ENCODE data around the gene DPY19L3.

The DPY19L3 gene

GRCh38 chr19:32362318-32362691, 43.3 kb upstream of the DPY19L3 start:
- ChIA-PET CTCF (interaction anchor here (0.7 kb wide), 1 partner anchor 8 kb away, joined by 3 read pairs; no protein-coding TSS in a partner anchor), POLR2A (no interaction called here)
- no peak overlapping the region for H3K4me3 ChIP-seq (ENCODE audit: low read depth, low read length)
- no peak for DNase-seq (ENCODE audit: low read depth, low spot score)
- TF ChIP-seq CTCF (IDR thresholded peaks at IDR 0.05; ENCODE audit: insufficient read depth, low read length, missing control alignments): no peak

DNA sequence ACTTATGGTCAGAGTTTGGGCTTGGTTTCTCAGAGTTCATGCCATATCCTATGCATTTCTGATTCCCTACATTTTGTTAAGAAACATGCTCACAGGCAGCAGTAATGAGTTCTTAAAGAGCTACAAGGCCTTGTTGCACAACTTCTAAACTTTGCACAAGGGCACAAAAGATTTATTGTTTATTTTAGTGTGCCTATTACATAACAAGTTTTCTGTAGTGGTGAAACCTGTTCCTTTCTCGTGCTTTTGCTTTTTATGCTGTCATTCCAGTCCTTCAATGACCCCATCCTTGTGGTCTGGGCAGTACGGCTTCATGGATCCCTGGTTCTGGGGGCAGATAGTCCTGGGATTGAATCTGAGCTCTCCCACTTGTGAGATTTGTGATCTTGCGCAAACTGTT, 42.4 kb upstream of the DPY19L3 start:
- POLR2A ChIA-PET: no interaction called here
- TF ChIP-seq CTCF (IDR thresholded peaks at IDR 0.05; ENCODE audit: insufficient read depth, low read length, missing control alignments): no peak

DNA sequence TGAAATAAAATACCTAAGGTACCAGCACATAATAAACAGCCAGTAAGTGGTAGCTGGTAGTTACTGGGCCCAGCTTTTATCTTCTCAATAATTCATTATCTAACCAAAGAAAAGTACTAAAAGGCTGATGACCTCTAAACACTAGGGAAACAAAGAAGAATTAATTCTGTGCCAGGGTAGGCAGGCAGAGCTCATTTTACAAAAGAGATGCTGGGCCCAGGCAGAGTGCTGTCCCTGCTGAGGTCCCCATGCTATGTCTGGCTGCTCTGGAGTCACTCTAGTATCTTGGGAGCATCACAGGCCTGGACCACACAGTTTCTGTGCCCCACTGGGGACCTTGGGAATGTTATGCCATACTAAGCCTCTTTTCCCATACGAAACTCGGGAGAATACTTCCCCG, 41.9 kb upstream of the DPY19L3 start:
- CTCF ChIA-PET: interaction anchor here (1.0 to 1.9 kb wide), 2 partner anchors 11 to 14 kb away, joined by 3 to 5 read pairs; no protein-coding TSS in a partner anchor

More for the DNA sequence above, 42.4 kb upstream of the DPY19L3 start:
- H3K4me3 ChIP-seq (ENCODE audit: low read depth, low read length): no peak overlapping the region
- CTCF ChIA-PET: interaction anchor here (1.0 to 1.9 kb wide), 2 partner anchors 12 to 13 kb away, joined by 3 to 5 read pairs; no protein-coding TSS in a partner anchor
- DNase-seq (ENCODE audit: low read depth, low spot score): no peak

DNA sequence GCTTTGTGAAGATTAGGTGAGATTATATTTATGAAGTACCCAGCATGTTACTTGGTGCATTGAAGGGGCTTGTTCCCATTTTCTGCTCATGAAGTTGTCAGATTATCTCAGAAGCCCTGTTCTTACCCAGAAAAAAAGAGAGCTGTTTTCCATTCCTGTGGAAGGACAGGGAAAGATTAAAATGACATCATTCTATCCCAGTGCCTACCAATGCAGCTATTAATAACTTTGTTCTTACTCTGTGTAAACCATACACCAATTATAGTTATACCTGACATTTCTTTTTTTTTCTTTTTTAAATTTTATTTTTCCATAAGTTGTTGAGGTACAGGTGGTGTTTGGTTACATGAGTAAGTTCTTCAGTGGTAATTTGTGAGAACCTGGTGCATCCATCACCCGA, 41.5 kb upstream of the DPY19L3 start:
- ChIA-PET POLR2A (no interaction called here), CTCF (interaction anchor here (1.9 kb wide), 1 partner anchor 11 kb away, joined by 5 read pairs; no protein-coding TSS in a partner anchor)
- no peak for TF ChIP-seq CTCF (IDR thresholded peaks at IDR 0.05; ENCODE audit: insufficient read depth, low read length, missing control alignments)
- H3K4me3 ChIP-seq (ENCODE audit: low read depth, low read length): no peak overlapping the region
- no peak for DNase-seq (ENCODE audit: low read depth, low spot score)

More for the DNA sequence above, 41.9 kb upstream of the DPY19L3 start:
- H3K4me3 ChIP-seq (ENCODE audit: low read depth, low read length): no peak overlapping the region
- TF ChIP-seq CTCF (IDR thresholded peaks at IDR 0.05; ENCODE audit: insufficient read depth, low read length, missing control alignments): no peak
- no peak for DNase-seq (ENCODE audit: low read depth, low spot score)
- POLR2A ChIA-PET: no interaction called here

DNA sequence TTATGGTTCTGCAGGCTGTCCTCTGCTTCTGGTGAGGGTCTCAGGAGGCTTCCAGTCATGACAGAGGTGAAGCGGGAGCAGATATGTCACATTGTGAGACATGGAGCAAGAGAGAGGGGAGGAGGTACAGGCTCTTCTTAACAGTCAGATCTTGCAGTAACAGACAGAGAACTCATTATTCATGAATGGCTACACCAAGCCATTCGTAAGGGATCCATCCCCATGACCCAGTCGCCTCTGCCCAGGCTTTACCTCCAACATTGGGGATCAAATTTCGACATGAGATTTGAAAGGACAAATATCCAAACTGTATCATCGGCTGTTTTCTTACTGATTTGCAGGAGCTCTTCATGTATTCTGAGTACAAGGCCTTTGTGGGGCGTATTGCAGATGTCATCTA, 38.5 kb upstream of the DPY19L3 start:
- H3K4me3 ChIP-seq (ENCODE audit: low read depth, low read length): no peak overlapping the region
- ChIA-PET CTCF (interaction anchor here (1.6 kb wide), 1 partner anchor 8 kb away, joined by 8 read pairs; no protein-coding TSS in a partner anchor), POLR2A (no interaction called here)
- no peak for TF ChIP-seq CTCF (IDR thresholded peaks at IDR 0.05; ENCODE audit: insufficient read depth, low read length, missing control alignments)
- no peak for DNase-seq (ENCODE audit: low read depth, low spot score)

- ChIA-PET CTCF (interaction anchor here (1.2 to 1.6 kb wide), 2 partner anchors 8 to 17 kb away, joined by 4 to 8 read pairs; no protein-coding TSS in a partner anchor), POLR2A (no interaction called here)
- no peak overlapping the region for H3K4me3 ChIP-seq (ENCODE audit: low read depth, low read length)
- no peak for TF ChIP-seq CTCF (IDR thresholded peaks at IDR 0.05; ENCODE audit: insufficient read depth, low read length, missing control alignments)
- no peak for DNase-seq (ENCODE audit: low read depth, low spot score)
Measured at GRCh38 chr19:32367948-32368536, 37.5 kb upstream of the DPY19L3 start.

Data from AG04449 (cell line).